Suppressor macrophage treated with lipopolysaccharide for 4 hours (primary cell): ENCODE data around the gene PRDM11.

Experiments used
- DNase-seq: peaks from one replicate; pipeline ENCODE4 v3.0.0-alpha.2; 2020

The PRDM11 gene

GRCh38 chr11:45267052-45267451 lies 120.6 kb downstream of the PRDM11 start:
- peak; percentile 9 for DNase-seq

- DNase-seq = no peak
Measured at GRCh38 chr11:45267652-45268299, 121.3 kb downstream of the PRDM11 start.

GRCh38 chr11:45269678-45270077 lies 123.2 kb downstream of the PRDM11 start:
- no peak for DNase-seq

GRCh38 chr11:45270946-45271716 lies 124.7 kb downstream of the PRDM11 start:
- no peak for DNase-seq

GRCh38 chr11:45272701-45273100 lies 126.3 kb downstream of the PRDM11 start:
- no peak for DNase-seq

- no peak for DNase-seq
Measured at GRCh38 chr11:45273509-45273908, 127.1 kb downstream of the PRDM11 start.

GRCh38 chr11:45274206-45274605 lies 127.8 kb downstream of the PRDM11 start:
- DNase-seq = no peak

GRCh38 chr11:45275828-45276227 lies 129.4 kb downstream of the PRDM11 start:
- DNase-seq = no peak

GRCh38 chr11:45278714-45279113 lies 132.3 kb downstream of the PRDM11 start:
- DNase-seq = no peak

GRCh38 chr11:45279645-45280044 lies 133.2 kb downstream of the PRDM11 start:
- DNase-seq = no peak

- DNase-seq = no peak
Measured at GRCh38 chr11:45280449-45280848, 134.0 kb downstream of the PRDM11 start.

- DNase-seq = no peak
Measured at GRCh38 chr11:45282081-45282480, 135.6 kb downstream of the PRDM11 start.
